GM23338 (cell line): Measurements from ENCODE around the gene USP32. TPM values are rescaled to one million over a fixed set of nuclear protein-coding genes. Genes with fewer than 3 reads are reported as not detected.
A peak's percentile ranks its signal among the peaks of the same experiment; 100 is the strongest.

ENCODE experiments used
- ATAC-seq: fragments of 200-7000 bp; cut with Tn5 transposase; 3 replicates; pipeline ENCODE4 v1.9.1; 2020
- DNase-seq: peaks from one replicate; pipeline ENCODE4 v3.0.0-alpha.2; 2015; ENCODE audit warnings: low spot score
- H2AFZ ChIP-seq: fragments of 200-600 bp; sonication (generic); 2 replicates; pipeline ENCODE4 v1.8.0; 2016; ENCODE audit warnings: antibody characterized with exemption, mild to moderate bottlenecking, moderate library complexity
- H3F3A ChIP-seq: fragments of 200-600 bp; sonication (generic); replicated peaks from 2 replicates; pipeline ENCODE4 v1.8.0; 2017; ENCODE audit warnings: antibody characterized with exemption, mixed run types, low read depth
- H3K27ac ChIP-seq: fragments of 200-600 bp; sonication (generic); 2 replicates; pipeline ENCODE4 v1.6.1; 2016; ENCODE audit warnings: low read depth
- H3K27me3 ChIP-seq: fragments of 200-600 bp; sonication (generic); 2 replicates; pipeline ENCODE4 v1.8.0; 2016; ENCODE audit warnings: mild to moderate bottlenecking, mixed run types, moderate library complexity; ENCODE audit not compliant: insufficient read depth
- H3K36me3 ChIP-seq: fragments of 200-600 bp; sonication (generic); 2 replicates; pipeline ENCODE4 v1.8.0; 2016; ENCODE audit warnings: mild to moderate bottlenecking; ENCODE audit not compliant: insufficient read depth
- H3K4me1 ChIP-seq: fragments of 200-600 bp; sonication (generic); 2 replicates; pipeline ENCODE4 v1.8.0; 2016; ENCODE audit warnings: mild to moderate bottlenecking, moderate library complexity; ENCODE audit not compliant: insufficient read depth
- H3K4me2 ChIP-seq: fragments of 200-600 bp; sonication (generic); 2 replicates; pipeline ENCODE4 v1.7.1; 2017; ENCODE audit warnings: mixed run types
- H3K4me3 ChIP-seq: fragments of 200-600 bp; sonication (generic); 2 replicates; pipeline ENCODE4 v1.6.1; 2016; ENCODE audit warnings: mixed run types
- H3K79me2 ChIP-seq: fragments of 200-600 bp; sonication (generic); replicated peaks from 2 replicates; pipeline ENCODE4 v1.8.0; 2017; ENCODE audit warnings: mild to moderate bottlenecking; ENCODE audit not compliant: insufficient read depth
- H3K9me2 ChIP-seq: fragments of 200-600 bp; sonication (generic); 2 replicates; pipeline ENCODE4 v1.8.0; 2017; ENCODE audit not compliant: insufficient read depth
- H4K20me1 ChIP-seq: fragments of 200-600 bp; sonication (generic); replicated peaks from 2 replicates; pipeline ENCODE4 v1.8.0; 2017; ENCODE audit warnings: mild to moderate bottlenecking; ENCODE audit not compliant: insufficient read depth
- H3K27ac Mint-ChIP-seq: 2 replicates; pipeline ENCODE4 v1.8.0; 2020; ENCODE audit warnings: inconsistent platforms, mild to moderate bottlenecking, moderate library complexity, mixed read lengths
- H3K27me3 Mint-ChIP-seq: 3 replicates; pipeline ENCODE4 v1.8.0; 2022; ENCODE audit warnings: low read depth, mild to moderate bottlenecking, moderate library complexity, mixed read lengths, inconsistent platforms; ENCODE audit not compliant: insufficient read depth, poor library complexity
- H3K36me3 Mint-ChIP-seq: 3 replicates; pipeline ENCODE4 v1.8.0; 2021; ENCODE audit warnings: low read depth, mild to moderate bottlenecking, inconsistent platforms, moderate library complexity, mixed read lengths
- H3K4me1 Mint-ChIP-seq: 3 replicates; pipeline ENCODE4 v1.8.0; 2020; ENCODE audit warnings: mild to moderate bottlenecking, inconsistent platforms, mixed read lengths
- H3K4me3 Mint-ChIP-seq: 3 replicates; pipeline ENCODE4 v1.8.0; 2021; ENCODE audit warnings: moderate library complexity, mild to moderate bottlenecking, inconsistent platforms, mixed read lengths
- H3K9me3 Mint-ChIP-seq: 3 replicates; pipeline ENCODE4 v1.8.0; 2020; ENCODE audit warnings: moderate library complexity, mild to moderate bottlenecking, inconsistent platforms, mixed read lengths
- CREB1 ChIP-seq: fragments of 250-450 bp; sonication (Bioruptor Pico); IDR thresholded peaks from 2 replicates; pipeline ENCODE4 v1.5.0; 2020; ENCODE audit warnings: low read depth, mild to moderate bottlenecking, moderate library complexity
- CTCF ChIP-seq, 2 experiments: fragments of 200-600 bp in 1 of 2; sonication (generic) in 1 of 2; conservative IDR thresholded peaks; 2 replicates each; pipeline versions ENCODE4 v1.5.1 to v1.6.1; 2016 to 2017; ENCODE audit warnings: antibody characterized with exemption in 2 of 2, low read depth in 2 of 2, mild to moderate bottlenecking in 2 of 2, moderate library complexity in 1 of 2
- ETS1 ChIP-seq: IDR thresholded peaks from 2 replicates; pipeline ENCODE4 v1.6.1; 2016; ENCODE audit warnings: antibody characterized with exemption
- EZH2phosphoT487 ChIP-seq: fragments of 200-600 bp; sonication (generic); IDR thresholded peaks from one replicate; pipeline ENCODE4 v1.8.1; 2018; ENCODE audit warnings: antibody characterized with exemption; ENCODE audit not compliant: unreplicated experiment
- JUNB ChIP-seq: IDR thresholded peaks from one replicate; pipeline ENCODE4 v1.6.1; 2016; ENCODE audit warnings: antibody characterized with exemption; ENCODE audit not compliant: unreplicated experiment
- NANOG ChIP-seq: IDR thresholded peaks from 2 replicates; pipeline ENCODE4 v1.6.1; 2016; ENCODE audit warnings: antibody characterized with exemption, borderline replicate concordance
- POLR2AphosphoS5 ChIP-seq: IDR thresholded peaks from 2 replicates; pipeline ENCODE4 v1.6.1; 2016; ENCODE audit warnings: antibody characterized with exemption, low read depth
- REST ChIP-seq: IDR thresholded peaks from one replicate; pipeline ENCODE4 v1.6.1; 2018; ENCODE audit warnings: antibody characterized with exemption; ENCODE audit not compliant: unreplicated experiment
- STAT1 ChIP-seq: IDR thresholded peaks from one replicate; pipeline ENCODE4 v1.6.1; 2016; ENCODE audit warnings: antibody characterized with exemption; ENCODE audit not compliant: unreplicated experiment
- ZNF114 ChIP-seq: fragments of 250-450 bp; sonication (Bioruptor Pico); IDR thresholded peaks from 2 replicates; pipeline ENCODE4 v1.5.0; 2020; ENCODE audit warnings: mild to moderate bottlenecking, moderate library complexity
- ZNF331 ChIP-seq: fragments of 250-450 bp; sonication (Bioruptor Pico); IDR thresholded peaks from 2 replicates; pipeline ENCODE4 v1.5.0; 2020; ENCODE audit warnings: low read depth, mild to moderate bottlenecking, moderate library complexity
- polyA plus RNA-seq: library from polyadenylated mRNA; unstranded; fragments of >200 nt; fragmentation: Nextera tagmentation; extraction: Ambion mirVana; gene quantifications from 2 replicates; pipeline ENCODE4 v1.2.1, GENCODE V29; 2016
- total RNA-seq: library from RNA; depleted of rRNA; stranded (reverse); fragments of >200 nt; shearing (Covaris generic); gene quantifications from 2 replicates; pipeline ENCODE4 v1.2.3, GENCODE V29; 2014

USP32 gene
- total and polyA plus RNA-seq, 2 experiments from 2014 or later = 43.6 to 129 TPM

GRCh38 chr17:60416368-60416925 is 24.5 kb upstream of the USP32 start:
- peaks cover 4% of the 10 kb centered on the region; the same call in 1 of the 3 replicates for H3K4me1 Mint-ChIP-seq
- H3K27ac ChIP-seq = no peak overlapping the region
- H3K9me3 Mint-ChIP-seq = no peaks in the 10 kb centered on the region; the same call in 2 of the 3 replicates
- H3K36me3 ChIP-seq = no peaks in the 10 kb centered on the region
- no peaks in the 10 kb centered on the region for H3K27me3 ChIP-seq
- H3K4me2 ChIP-seq = no peak overlapping the region
- no peaks in the 10 kb centered on the region for H3K36me3 Mint-ChIP-seq
- no peak for DNase-seq
- peaks cover 6% of the 10 kb centered on the region; the same call in 1 of the 2 replicates for H3F3A ChIP-seq
- no peak for ATAC-seq
- peaks cover 2% of the 10 kb centered on the region for H3K27me3 Mint-ChIP-seq
- H4K20me1 ChIP-seq = no peaks in the 10 kb centered on the region
- no peak overlapping the region for H3K4me3 ChIP-seq
- no peak overlapping the region for H3K4me3 Mint-ChIP-seq
- H3K79me2 ChIP-seq = no peaks in the 10 kb centered on the region
- H3K4me1 ChIP-seq = peaks cover 6% of the 10 kb centered on the region; the same call in 1 of the 2 replicates
- H2AFZ ChIP-seq = no peak overlapping the region
- no peak overlapping the region for H3K27ac Mint-ChIP-seq
- TF ChIP-seq ZNF114 (CRISPR knock-in tag) (no peak), REST (no peak), POLR2AphosphoS5 (no peak), NANOG (no peak)
- no peaks in the 10 kb centered on the region for H3K9me2 ChIP-seq

GRCh38 chr17:60415146-60415545 is 23.2 kb upstream of the USP32 start:
- H3K36me3 ChIP-seq = no peaks in the 10 kb centered on the region
- no peaks in the 10 kb centered on the region for H3K79me2 ChIP-seq
- Mint-ChIP-seq H3K27ac (no peak overlapping the region), H3K27me3 (peaks cover 2% of the 10 kb centered on the region), H3K4me3 (no peak overlapping the region), H3K36me3 (peaks cover 2% of the 10 kb centered on the region; the same call in 1 of the 3 replicates), H3K9me3 (peaks cover 2% of the 10 kb centered on the region; the same call in 1 of the 3 replicates), H3K4me1 (no peaks in the 10 kb centered on the region)
- 0 out of 2 replicates have a peak, but pooled peaks cover 3% of the 10 kb centered on the region for H3F3A ChIP-seq
- H2AFZ ChIP-seq = peak overlapping the region; percentile 23; the same call in 1 of the 2 replicates
- ATAC-seq (no peak), DNase-seq (no peak)
- H3K27ac ChIP-seq = no peak overlapping the region
- H3K4me1 ChIP-seq = peaks cover 6% of the 10 kb centered on the region; the same call in 1 of the 2 replicates
- no peaks in the 10 kb centered on the region for H3K27me3 ChIP-seq
- H3K4me2 ChIP-seq = no peak overlapping the region
- H3K4me3 ChIP-seq = no peak overlapping the region
- no peaks in the 10 kb centered on the region for H3K9me2 ChIP-seq
- no peaks in the 10 kb centered on the region for H4K20me1 ChIP-seq
- no peak for TF ChIP-seq JUNB
- TF ChIP-seq STAT1 = no peak
- no peak for TF ChIP-seq ZNF331
- TF ChIP-seq EZH2phosphoT487 = no peak
- TF ChIP-seq CREB1 (CRISPR knock-in tag) = no peak
- TF ChIP-seq CTCF (conservative IDR thresholded peaks at IDR 0.05; ENCODE audit: low read depth in 2 of 2) = no peak
- TF ChIP-seq REST = no peak
- TF ChIP-seq ETS1 = no peak
